GM18508 (cell line): ENCODE measurements around the gene ABCC1.
"Not testable (repeated sequence)": the region's sequence is repeated elsewhere in the genome, so short reads cannot be mapped to it uniquely, and the experiment has no call there.

Source experiments
- ATAC-seq: cut with Tn5 transposase; IDR thresholded peaks from one replicate; pipeline ENCODE4 v1.9.1; 2021; ENCODE audit warnings: moderate number of reproducible peaks; ENCODE audit not compliant: insufficient read depth, unreplicated experiment

The ABCC1 gene

GRCh38 chr16:16127469-16128116, 178.2 kb downstream of the ABCC1 start:
- no peak for ATAC-seq

GRCh38 chr16:16131204-16131603, 181.8 kb downstream of the ABCC1 start:
- no peak for ATAC-seq

GRCh38 chr16:16131659-16132058, 182.2 kb downstream of the ABCC1 start:
- no peak for ATAC-seq

- no peak for ATAC-seq
These were observed 184.7 kb downstream of the ABCC1 start for GRCh38 chr16:16133943-16134604.

GRCh38 chr16:16136588-16136987, 187.2 kb downstream of the ABCC1 start:
- no peak for ATAC-seq

GRCh38 chr16:16137110-16137509, 187.7 kb downstream of the ABCC1 start:
- ATAC-seq = no peak

- ATAC-seq = no peak
These were observed 188.7 kb downstream of the ABCC1 start for GRCh38 chr16:16138034-16138635.

GRCh38 chr16:16139061-16139460, 189.6 kb downstream of the ABCC1 start:
- ATAC-seq = no peak

- ATAC-seq = no peak
These were observed 190.4 kb downstream of the ABCC1 start for GRCh38 chr16:16139806-16140205.

- no peak for ATAC-seq
These were observed 191.1 kb downstream of the ABCC1 start for GRCh38 chr16:16140537-16140936.

GRCh38 chr16:16141141-16141540, 191.7 kb downstream of the ABCC1 start:
- ATAC-seq = no peak

GRCh38 chr16:16141784-16142396, 192.5 kb downstream of the ABCC1 start:
- ATAC-seq = no peak

- no peak for ATAC-seq
These were observed 193.8 kb downstream of the ABCC1 start for GRCh38 chr16:16143038-16143763.

GRCh38 chr16:16143931-16144330, 194.5 kb downstream of the ABCC1 start:
- no peak for ATAC-seq

GRCh38 chr16:16144416-16144815, 195.0 kb downstream of the ABCC1 start:
- no peak for ATAC-seq

GRCh38 chr16:16145286-16145685, 195.9 kb downstream of the ABCC1 start:
- ATAC-seq = no peak

GRCh38 chr16:16146380-16147315, 197.2 kb downstream of the ABCC1 start:
- ATAC-seq = no peak

GRCh38 chr16:16147316-16147999, 198.0 kb downstream of the ABCC1 start:
- ATAC-seq = no peak

GRCh38 chr16:16148000-16148599, 198.7 kb downstream of the ABCC1 start:
- ATAC-seq = not testable (repeated sequence)
